ENCODE results near the gene WBP11.
"Not testable (repeated sequence)": the region's sequence is repeated elsewhere in the genome, so short reads cannot be mapped to it uniquely, and the experiment has no call there.

Gene WBP11

GRCh38 chr12:14769969-14770495, 33.2 kb downstream of the WBP11 start:
- Mint-ChIP-seq H3K27me3 (ENCODE audit: low read depth) (no peaks in the 10 kb centered on the region), H3K9me3 (peaks cover 4% of the 10 kb centered on the region), H3K36me3 (ENCODE audit: low read depth) (peaks cover 33% of the 10 kb centered on the region), H3K4me1 (peaks cover 36% of the 10 kb centered on the region), H3K27ac (peak overlapping the region; percentile 95 to 99 (median 97)), H3K4me3 (peak overlapping the region; percentile 96 to 98 (median 96))
- TF ChIP-seq, protein P1, sequence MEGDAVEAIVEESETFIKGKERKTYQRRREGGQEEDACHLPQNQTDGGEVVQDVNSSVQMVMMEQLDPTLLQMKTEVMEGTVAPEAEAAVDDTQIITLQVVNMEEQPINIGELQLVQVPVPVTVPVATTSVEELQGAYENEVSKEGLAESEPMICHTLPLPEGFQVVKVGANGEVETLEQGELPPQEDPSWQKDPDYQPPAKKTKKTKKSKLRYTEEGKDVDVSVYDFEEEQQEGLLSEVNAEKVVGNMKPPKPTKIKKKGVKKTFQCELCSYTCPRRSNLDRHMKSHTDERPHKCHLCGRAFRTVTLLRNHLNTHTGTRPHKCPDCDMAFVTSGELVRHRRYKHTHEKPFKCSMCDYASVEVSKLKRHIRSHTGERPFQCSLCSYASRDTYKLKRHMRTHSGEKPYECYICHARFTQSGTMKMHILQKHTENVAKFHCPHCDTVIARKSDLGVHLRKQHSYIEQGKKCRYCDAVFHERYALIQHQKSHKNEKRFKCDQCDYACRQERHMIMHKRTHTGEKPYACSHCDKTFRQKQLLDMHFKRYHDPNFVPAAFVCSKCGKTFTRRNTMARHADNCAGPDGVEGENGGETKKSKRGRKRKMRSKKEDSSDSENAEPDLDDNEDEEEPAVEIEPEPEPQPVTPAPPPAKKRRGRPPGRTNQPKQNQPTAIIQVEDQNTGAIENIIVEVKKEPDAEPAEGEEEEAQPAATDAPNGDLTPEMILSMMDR (IDR thresholded peaks at IDR 0.05; ENCODE audit: unreplicated experiment in 3 of 3): peak; percentile 74 to 78 (median 77)

DNA sequence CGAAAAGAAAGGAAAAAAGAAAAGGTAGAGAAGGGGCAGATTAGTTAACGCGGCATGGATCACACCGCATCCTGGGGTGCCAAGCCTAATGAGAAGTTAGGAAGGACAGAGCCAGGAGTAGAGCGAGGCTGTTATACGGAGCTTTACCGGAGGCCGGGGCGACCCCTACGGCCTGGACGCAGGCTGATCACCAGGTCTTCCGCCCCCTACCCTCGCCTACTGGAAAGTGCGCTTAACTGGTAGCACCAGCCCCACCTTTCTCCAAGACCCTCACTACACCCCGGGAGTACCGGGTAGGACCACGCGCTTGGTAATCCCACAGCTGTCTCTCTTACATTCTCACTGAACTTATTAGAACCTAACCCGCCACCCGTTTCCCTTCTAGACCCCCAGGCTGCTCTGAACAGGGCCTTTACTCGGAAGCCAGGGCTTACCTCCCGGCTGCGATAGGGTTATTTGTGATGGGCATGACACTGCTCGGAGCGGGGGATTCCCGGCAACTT, 33.8 kb downstream of the WBP11 start:
- peak overlapping the region; percentile 95 to 99 (median 97) for H3K27ac Mint-ChIP-seq
- TF ChIP-seq, protein P1 (IDR thresholded peaks at IDR 0.05; ENCODE audit: unreplicated experiment in 3 of 3): no peak
- peaks cover 36% of the 10 kb centered on the region for H3K4me1 Mint-ChIP-seq

DNA sequence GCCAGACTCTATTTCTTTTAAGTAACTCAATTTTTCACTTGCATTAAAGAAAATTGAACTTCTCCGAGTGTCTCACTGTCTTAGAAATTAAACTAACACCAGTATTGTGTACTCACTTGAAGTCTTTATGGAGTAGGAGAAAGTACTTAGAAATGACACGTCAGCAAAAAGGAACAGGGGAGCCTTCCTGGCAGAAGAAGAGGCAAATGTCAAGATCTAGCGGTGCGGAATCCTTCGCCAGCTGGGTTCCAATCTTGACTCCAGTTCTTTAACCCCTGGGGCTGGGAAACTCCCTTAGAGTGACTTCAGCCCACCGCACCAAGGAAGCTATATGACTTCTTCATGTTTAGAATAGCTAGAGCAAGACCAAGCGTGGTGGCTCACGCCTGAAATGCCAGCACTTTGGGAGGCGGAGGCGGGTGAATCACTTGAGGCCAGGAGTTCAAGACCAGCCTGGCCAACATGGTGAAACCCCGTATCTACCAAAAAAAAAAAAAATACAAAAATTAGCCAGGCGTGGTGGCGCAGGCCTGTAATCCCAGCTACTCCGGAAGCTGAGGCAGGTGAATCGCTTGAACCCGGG, 34.4 kb downstream of the WBP11 start:
- Mint-ChIP-seq H3K27ac (peak overlapping the region; percentile 95 to 99 (median 97)), H3K27me3 (ENCODE audit: low read depth) (no peaks in the 10 kb centered on the region), H3K4me3 (peak overlapping the region; percentile 96 to 98 (median 96)), H3K36me3 (ENCODE audit: low read depth) (peaks cover 41% of the 10 kb centered on the region), H3K9me3 (peaks cover 4% of the 10 kb centered on the region), H3K4me1 (peaks cover 31% of the 10 kb centered on the region)
- TF ChIP-seq, protein P1 (IDR thresholded peaks at IDR 0.05; ENCODE audit: unreplicated experiment in 3 of 3): no peak

More for the DNA sequence above, 33.8 kb downstream of the WBP11 start:
- Mint-ChIP-seq H3K36me3 (ENCODE audit: low read depth) (peaks cover 38% of the 10 kb centered on the region), H3K9me3 (peaks cover 4% of the 10 kb centered on the region), H3K4me3 (peak overlapping the region; percentile 96 to 98 (median 96)), H3K27me3 (ENCODE audit: low read depth) (no peaks in the 10 kb centered on the region)

DNA sequence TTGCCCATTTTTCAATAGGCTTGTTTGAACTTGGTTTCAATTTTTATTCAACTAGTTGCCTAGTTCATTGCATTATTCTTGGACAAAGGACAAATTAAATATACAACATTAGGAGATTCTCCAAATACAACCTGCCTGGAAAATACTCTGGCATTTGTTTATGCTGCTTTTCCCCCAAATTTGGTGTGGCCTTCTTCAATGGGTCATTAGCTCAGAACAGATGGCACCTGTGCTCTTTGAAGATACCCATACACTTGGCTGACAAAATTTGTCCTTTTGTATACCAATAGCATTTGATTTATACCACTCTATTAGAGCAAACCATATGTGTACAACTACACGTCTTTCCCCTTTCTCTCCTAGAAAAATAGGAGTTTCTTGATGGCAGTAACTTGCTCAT, 35.7 kb downstream of the WBP11 start:
- Mint-ChIP-seq H3K27ac (peak overlapping the region in 2 of 3 experiments; percentile 38 to 97), H3K27me3 (ENCODE audit: low read depth) (no peaks in the 10 kb centered on the region), H3K4me1 (peaks cover 30% of the 10 kb centered on the region)

DNA sequence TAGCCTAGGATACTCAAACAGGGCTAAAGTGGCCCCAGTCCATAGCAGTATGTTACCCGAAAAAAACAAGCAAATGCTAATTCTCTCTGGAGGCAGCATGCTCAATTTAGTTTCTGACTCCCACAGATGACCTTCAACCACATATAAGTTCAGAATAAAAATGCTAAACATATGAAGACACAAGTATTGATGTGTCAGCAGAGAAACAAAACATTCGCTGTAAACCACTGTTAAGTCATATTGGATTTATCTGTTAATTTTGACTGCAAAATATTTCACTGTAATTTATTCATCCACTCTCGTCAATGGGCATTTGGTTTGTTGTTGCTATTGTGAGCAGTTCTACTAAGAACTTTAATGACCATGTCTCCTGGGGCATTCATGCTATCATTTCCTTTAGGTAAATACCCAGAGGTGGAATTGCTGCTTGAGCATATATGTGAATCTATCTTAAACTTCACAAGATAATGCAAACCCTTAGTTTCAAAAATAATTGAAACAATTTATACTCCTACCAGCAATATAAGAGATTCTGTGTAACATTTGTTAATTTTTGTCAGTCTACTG, 36.5 kb downstream of the WBP11 start:
- TF ChIP-seq, protein P1 (IDR thresholded peaks at IDR 0.05; ENCODE audit: unreplicated experiment in 3 of 3): no peak

More for the DNA sequence above, 35.7 kb downstream of the WBP11 start:
- TF ChIP-seq, protein P1 (IDR thresholded peaks at IDR 0.05; ENCODE audit: unreplicated experiment in 3 of 3): no peak
- peaks cover 4% of the 10 kb centered on the region for H3K9me3 Mint-ChIP-seq
- peaks cover 43% of the 10 kb centered on the region for H3K36me3 Mint-ChIP-seq (ENCODE audit: low read depth)
- peak overlapping the region; percentile 35 to 96 (median 42) for H3K4me3 Mint-ChIP-seq

DNA sequence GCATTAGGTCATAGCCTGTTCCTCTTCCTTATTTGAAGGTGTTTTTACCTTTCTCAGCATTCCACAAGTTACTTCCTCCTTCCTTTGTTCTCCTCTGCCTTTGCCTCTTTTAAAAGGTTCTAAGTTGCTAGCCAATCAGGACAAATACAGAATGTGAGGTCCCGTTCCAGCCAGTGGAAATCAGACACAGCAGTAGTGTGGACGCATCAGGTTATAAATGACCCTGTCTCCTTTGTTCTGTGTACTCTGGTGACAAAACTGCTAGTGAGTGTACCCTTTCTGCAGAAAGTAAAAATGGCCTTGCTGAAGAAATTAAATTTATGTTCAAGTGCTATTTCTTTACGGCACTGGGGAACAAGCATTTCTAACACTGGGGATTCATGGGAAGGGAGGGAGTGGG, 37.3 kb downstream of the WBP11 start:
- Mint-ChIP-seq H3K4me1 (peaks cover 20% of the 10 kb centered on the region), H3K36me3 (ENCODE audit: low read depth) (peaks cover 59% of the 10 kb centered on the region)
- H3K27me3 Mint-ChIP-seq (ENCODE audit: low read depth); H3K4me3 Mint-ChIP-seq; H3K9me3 Mint-ChIP-seq; H3K27ac Mint-ChIP-seq: not testable (repeated sequence)

More for the DNA sequence above, 36.5 kb downstream of the WBP11 start:
- Mint-ChIP-seq H3K27ac (peak overlapping the region in 2 of 3 experiments; percentile 37 to 66), H3K9me3 (peaks cover 6% of the 10 kb centered on the region), H3K36me3 (ENCODE audit: low read depth) (peaks cover 52% of the 10 kb centered on the region), H3K4me3 (peak overlapping the region; percentile 58 to 64 (median 59)), H3K4me1 (peaks cover 25% of the 10 kb centered on the region), H3K27me3 (ENCODE audit: low read depth) (no peaks in the 10 kb centered on the region)
